ENCODE measurements around the gene SV2B.
"Not testable (repeated sequence)": the region's sequence is repeated elsewhere in the genome, so short reads cannot be mapped to it uniquely, and the experiment has no call there.

Gene SV2B

GRCh38 chr15:91318516-91318915 is 218.5 kb downstream of the SV2B start:
- no peak for DNase-seq

GRCh38 chr15:91318931-91319330 is 218.9 kb downstream of the SV2B start:
- no peak for DNase-seq

GRCh38 chr15:91319371-91320059 is 219.5 kb downstream of the SV2B start:
- DNase-seq, result no peak

- no peak for DNase-seq
Observed at GRCh38 chr15:91320101-91320500, 220.0 kb downstream of the SV2B start.

- DNase-seq, result peak in 1 of 4 experiments; percentile 24
Observed at GRCh38 chr15:91329914-91330313, 229.9 kb downstream of the SV2B start.

GRCh38 chr15:91331581-91331980 is 231.5 kb downstream of the SV2B start:
- DNase-seq, result no peak

- DNase-seq, result no peak
Observed at GRCh38 chr15:91335702-91336101, 235.6 kb downstream of the SV2B start.

GRCh38 chr15:91336687-91337086 is 236.6 kb downstream of the SV2B start:
- DNase-seq, result no peak

GRCh38 chr15:91338766-91339165 is 238.7 kb downstream of the SV2B start:
- peak in 3 of 4 experiments; percentile 4 to 30 (median 30) for DNase-seq

GRCh38 chr15:91342097-91342496 is 242.0 kb downstream of the SV2B start:
- DNase-seq, result no peak

GRCh38 chr15:91344912-91345311 is 244.9 kb downstream of the SV2B start:
- DNase-seq, result not testable (repeated sequence)

GRCh38 chr15:91345736-91346135 is 245.7 kb downstream of the SV2B start:
- DNase-seq, result no peak

GRCh38 chr15:91346259-91346658 is 246.2 kb downstream of the SV2B start:
- DNase-seq, result no peak

- peak in 1 of 4 experiments; percentile 13 for DNase-seq
Observed at GRCh38 chr15:91348752-91349500, 248.9 kb downstream of the SV2B start.
